Heart right ventricle (tissue), 16 donors: ENCODE data around the gene EEFSEC. TPM values are rescaled to one million over a fixed set of nuclear protein-coding genes. Genes with fewer than 3 reads are reported as not detected.

ENCODE experiments used
- ATAC-seq, 8 donors: fragments of 200-7000 bp; cut with Tn5 transposase; one replicate each; pipeline ENCODE4 v1.9.1; 2020; ENCODE audit warnings: mild to moderate bottlenecking in 8 of 8, moderate library complexity in 8 of 8, moderate number of reproducible peaks in 1 of 8
- DNase-seq, 2 donors: peaks; one replicate each; pipeline ENCODE4 v3.0.0-alpha.2; 2020
- H3K27ac ChIP-seq, 10 donors: fragments of 200-600 bp; sonication (generic) in 2 of 10; one replicate each; pipeline versions ENCODE4 v1.5.0 to v1.8.0; 2020 to 2022; ENCODE audit warnings: mild to moderate bottlenecking in 3 of 10
- H3K27me3 ChIP-seq, 7 donors: fragments of 200-600 bp; one replicate each; pipeline ENCODE4 v1.8.0; 2021 to 2022; ENCODE audit warnings: mild to moderate bottlenecking in 2 of 7
- H3K36me3 ChIP-seq, 9 donors: fragments of 200-600 bp; sonication (generic) in 1 of 9; one replicate each; pipeline versions ENCODE4 v1.5.0 to v1.8.0; 2020 to 2022; ENCODE audit warnings: mild to moderate bottlenecking in 2 of 9
- H3K4me1 ChIP-seq, 9 donors: fragments of 200-600 bp; sonication (generic) in 1 of 9; one replicate each; pipeline versions ENCODE4 v1.5.0 to v1.8.0; 2020 to 2022; ENCODE audit warnings: mild to moderate bottlenecking in 4 of 9
- H3K4me3 ChIP-seq, 10 donors: fragments of 200-600 bp; sonication (generic) in 2 of 10; one replicate each; pipeline versions ENCODE4 v1.5.0 to v1.8.0; 2020 to 2022; ENCODE audit warnings: mild to moderate bottlenecking in 7 of 10, moderate library complexity in 2 of 10
- H3K9me3 ChIP-seq, 11 donors: fragments of 200-600 bp in 10 of 11; sonication (generic) in 2 of 11; one replicate each; pipeline versions ENCODE4 v1.5.0 to v1.8.0; 2013 to 2022; ENCODE audit warnings: mild to moderate bottlenecking in 2 of 11, control low read depth in 1 of 11, moderate library complexity in 1 of 11
- WGBS, 2 donors: extraction: QIAGEN DNeasy Blood & Tissue Kit; methylation state at CpG; one replicate each; pipeline ENCODE4 v1.1.7; 2013; ENCODE audit warnings: inconsistent platforms in 1 of 2; 5-methylcytosine and 5-hydroxymethylcytosine counted together
- intact Hi-C, 10 donors: fragments of 100-400 bp; cut with DNase I; formaldehyde crosslinking; loops; one replicate each; pipeline versions ENCODE4 v1.11.1 to v1.14.2; 2022
- polyA plus RNA-seq, 2 donors: library from polyadenylated mRNA; stranded (reverse); fragments of 200-250 nt; gene quantifications; one replicate each; pipeline ENCODE4 v1.2.3, GENCODE V29; 2013
- total RNA-seq, 10 donors: library from RNA; stranded (reverse); fragmentation: NEBNext Ultra II Directional in 3 of 10; extraction: Animal tissue kit (Norgen Biotek cat#: 25700) in 3 of 10; gene quantifications; one replicate each; pipeline versions ENCODE4 v1.2.1 to v1.2.4, GENCODE V29; 2021 to 2023
- TF ChIP-seq, protein P1 (sequence below), 9 donors: fragments of 200-600 bp; sonication (generic) in 2 of 9; IDR thresholded peaks; one replicate each; pipeline versions ENCODE4 v1.5.0 to v1.8.0; 2021 to 2022; ENCODE audit warnings: antibody characterized with exemption in 9 of 9, mild to moderate bottlenecking in 5 of 9, moderate library complexity in 1 of 9
- donor health status: Arrhythmogenic right ventricular cardiomyopathy.
- donor health status: ischemic (EF 13 %, LVEDD 7.1; RV severe dilation, severe dysfunction).
- donor health status: healthy with polysubstance abuse.
- donor health status: DM: no; HTN: yes; CAD: no.
- donor health status: DM: no; HTN: no; CAD: no.
- donor health status: ischemic (EF 25% LVEDD 6.9; RV normal size, moderate dysfunction).
- donor health status: ischemic (EF 25% LVEDD 5.7; RV mildly dilated, moderate dysfunction).
- donor health status: healthy.
- donor health status: DM: yes; HTN: yes; CAD: no.
- donor health status: Ischemic cardiomyopathy.
- donor health status: ischemic (EF 35%, LVEDD 5.7; RV mildly dilated, moderate dysfunction).
- donor health status: nonischemic (EF 11% LVEDD 7.7; RV severe dilation, severe dysfunction).
- donor health status: DM: yes; HTN: yes; CAD: no.
- donor health status: PGD.
- donor health status: ischemic (EF 29% LVEDD 5.4; RV normal size, mild dysfunction).
- donor health status: nonischemic (EF 23%, LVEDD 6.1; RV moderate dilation, normal function).

Gene EEFSEC
- total and polyA plus RNA-seq, 12 donors, result 16.5 to 29.5 (median 25.0) TPM

DNA sequence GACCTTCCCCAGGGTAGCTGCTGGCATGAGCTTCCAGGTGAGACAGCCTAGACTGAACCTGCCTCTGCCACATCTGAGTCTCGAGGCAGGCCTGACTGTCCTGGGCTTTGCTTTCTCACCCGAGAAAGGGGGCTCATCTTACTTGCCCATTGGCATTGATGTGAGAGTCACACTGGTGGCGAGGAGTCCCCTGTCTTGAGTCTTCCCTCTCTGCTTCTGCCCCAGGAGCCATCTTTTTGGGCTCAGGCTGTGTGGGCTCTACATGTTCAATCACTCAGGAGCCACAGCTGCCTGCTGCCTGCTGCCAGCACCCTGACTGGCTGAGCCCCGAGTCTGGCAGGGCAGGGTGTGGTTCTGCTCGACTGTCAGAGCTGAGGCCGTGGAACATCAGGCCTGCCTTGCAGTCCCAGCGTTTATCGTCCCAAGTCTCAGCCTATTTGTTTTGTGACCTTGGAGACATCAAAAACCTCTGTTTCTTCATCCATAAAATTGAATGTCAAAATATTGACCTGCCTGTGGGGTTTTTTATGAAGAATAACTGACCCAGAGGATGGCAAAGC, 180.9 kb downstream of the EEFSEC start:
- H3K4me1 ChIP-seq, result peaks cover 0 to 13% (median 5%) of the 10 kb centered on the region in 9 donors
- TF ChIP-seq, protein P1, sequence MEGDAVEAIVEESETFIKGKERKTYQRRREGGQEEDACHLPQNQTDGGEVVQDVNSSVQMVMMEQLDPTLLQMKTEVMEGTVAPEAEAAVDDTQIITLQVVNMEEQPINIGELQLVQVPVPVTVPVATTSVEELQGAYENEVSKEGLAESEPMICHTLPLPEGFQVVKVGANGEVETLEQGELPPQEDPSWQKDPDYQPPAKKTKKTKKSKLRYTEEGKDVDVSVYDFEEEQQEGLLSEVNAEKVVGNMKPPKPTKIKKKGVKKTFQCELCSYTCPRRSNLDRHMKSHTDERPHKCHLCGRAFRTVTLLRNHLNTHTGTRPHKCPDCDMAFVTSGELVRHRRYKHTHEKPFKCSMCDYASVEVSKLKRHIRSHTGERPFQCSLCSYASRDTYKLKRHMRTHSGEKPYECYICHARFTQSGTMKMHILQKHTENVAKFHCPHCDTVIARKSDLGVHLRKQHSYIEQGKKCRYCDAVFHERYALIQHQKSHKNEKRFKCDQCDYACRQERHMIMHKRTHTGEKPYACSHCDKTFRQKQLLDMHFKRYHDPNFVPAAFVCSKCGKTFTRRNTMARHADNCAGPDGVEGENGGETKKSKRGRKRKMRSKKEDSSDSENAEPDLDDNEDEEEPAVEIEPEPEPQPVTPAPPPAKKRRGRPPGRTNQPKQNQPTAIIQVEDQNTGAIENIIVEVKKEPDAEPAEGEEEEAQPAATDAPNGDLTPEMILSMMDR (IDR thresholded peaks at IDR 0.05), result no peak
- H3K4me3 ChIP-seq, result no peak overlapping the region
- ATAC-seq (no peak), DNase-seq (no peak)
- H3K27ac ChIP-seq, result no peak overlapping the region
- intact Hi-C loops, result no loop called here
- peaks cover 0 to 13% (median 0%) of the 10 kb centered on the region in 9 donors for H3K36me3 ChIP-seq
- WGBS, 2 donors, result 92 to 97% methylated on average over 8 of the region's 8 CpGs
- no peaks in the 10 kb centered on the region for H3K9me3 ChIP-seq
- no peaks in the 10 kb centered on the region for H3K27me3 ChIP-seq

DNA sequence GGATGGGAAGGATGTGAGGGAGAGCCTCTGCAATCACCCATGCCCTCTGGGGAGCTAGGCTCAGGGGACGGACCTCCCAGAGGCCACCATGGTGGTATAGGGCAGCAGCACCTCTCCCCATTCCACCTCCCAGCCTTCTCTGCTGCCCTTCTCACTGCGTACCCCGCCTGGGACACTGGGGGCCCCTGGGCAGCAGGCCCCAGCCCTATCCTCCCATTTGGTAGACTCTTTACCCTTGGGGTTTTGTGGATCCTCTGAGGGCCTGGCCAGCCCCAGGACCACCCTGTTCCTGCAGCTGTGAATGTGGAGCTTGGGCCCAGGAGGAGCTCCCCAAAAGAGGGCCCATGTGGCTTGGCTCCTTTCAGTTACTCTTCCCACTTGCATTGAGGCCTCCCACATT, 181.5 kb downstream of the EEFSEC start:
- Histone ChIP-seq H3K9me3 (no peaks in the 10 kb centered on the region), H3K4me3 (no peak overlapping the region), H3K36me3 (peaks cover 0 to 13% (median 0%) of the 10 kb centered on the region in 9 donors), H3K27me3 (no peaks in the 10 kb centered on the region), H3K4me1 (peaks cover 0 to 19% (median 7%) of the 10 kb centered on the region in 9 donors), H3K27ac (no peak overlapping the region)
- intact Hi-C loops, result no loop called here
- no peak for DNase-seq
- no peak for ATAC-seq
- TF ChIP-seq, protein P1 (IDR thresholded peaks at IDR 0.05), result no peak
- WGBS, 2 donors, result 98 to 100% methylated on average over 3 of the region's 3 CpGs

DNA sequence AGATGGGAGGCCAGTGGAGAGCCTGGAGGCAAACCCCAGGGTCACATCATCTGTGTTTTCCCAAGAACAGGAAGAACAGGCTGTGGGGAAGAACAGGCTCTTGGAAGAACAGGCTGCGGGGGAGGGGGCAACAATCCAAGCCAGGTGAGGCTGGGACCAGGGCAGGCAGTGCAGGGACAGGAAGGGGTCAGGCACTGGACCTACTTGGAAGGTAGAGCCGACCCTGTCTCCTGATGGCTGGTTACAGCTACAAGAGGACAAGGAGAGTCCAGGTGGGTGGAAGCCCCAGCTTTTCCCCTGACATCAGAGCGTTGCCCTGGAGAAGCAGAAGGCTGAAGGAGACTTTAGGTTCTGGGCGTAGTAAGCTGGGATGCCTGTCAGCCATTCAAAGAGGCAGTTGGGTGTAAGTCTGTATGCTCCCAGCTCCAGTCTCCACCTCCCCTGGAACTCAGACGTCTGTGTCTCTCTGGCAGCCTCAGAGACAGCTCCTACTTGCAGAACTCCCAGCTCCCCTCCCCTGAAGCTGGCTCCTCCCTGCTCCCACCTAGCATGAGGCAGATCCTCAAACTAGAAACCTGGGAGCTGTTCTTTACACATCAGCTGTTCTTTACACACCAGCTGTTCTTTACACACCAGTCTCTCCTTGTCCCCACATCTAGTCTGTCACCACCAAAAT, 182.5 kb downstream of the EEFSEC start:
- Histone ChIP-seq H3K36me3 (peaks cover 0 to 16% (median 0%) of the 10 kb centered on the region in 9 donors), H3K27me3 (no peaks in the 10 kb centered on the region), H3K4me1 (peaks cover 0 to 20% (median 7%) of the 10 kb centered on the region in 9 donors), H3K9me3 (no peaks in the 10 kb centered on the region), H3K27ac (no peak overlapping the region), H3K4me3 (no peak overlapping the region)
- 81 to 83% methylated on average over 5 of the region's 5 CpGs for WGBS, 2 donors
- TF ChIP-seq, protein P1 (IDR thresholded peaks at IDR 0.05), result no peak
- intact Hi-C loops, result no loop called here
- ATAC-seq (no peak), DNase-seq (no peak)

DNA sequence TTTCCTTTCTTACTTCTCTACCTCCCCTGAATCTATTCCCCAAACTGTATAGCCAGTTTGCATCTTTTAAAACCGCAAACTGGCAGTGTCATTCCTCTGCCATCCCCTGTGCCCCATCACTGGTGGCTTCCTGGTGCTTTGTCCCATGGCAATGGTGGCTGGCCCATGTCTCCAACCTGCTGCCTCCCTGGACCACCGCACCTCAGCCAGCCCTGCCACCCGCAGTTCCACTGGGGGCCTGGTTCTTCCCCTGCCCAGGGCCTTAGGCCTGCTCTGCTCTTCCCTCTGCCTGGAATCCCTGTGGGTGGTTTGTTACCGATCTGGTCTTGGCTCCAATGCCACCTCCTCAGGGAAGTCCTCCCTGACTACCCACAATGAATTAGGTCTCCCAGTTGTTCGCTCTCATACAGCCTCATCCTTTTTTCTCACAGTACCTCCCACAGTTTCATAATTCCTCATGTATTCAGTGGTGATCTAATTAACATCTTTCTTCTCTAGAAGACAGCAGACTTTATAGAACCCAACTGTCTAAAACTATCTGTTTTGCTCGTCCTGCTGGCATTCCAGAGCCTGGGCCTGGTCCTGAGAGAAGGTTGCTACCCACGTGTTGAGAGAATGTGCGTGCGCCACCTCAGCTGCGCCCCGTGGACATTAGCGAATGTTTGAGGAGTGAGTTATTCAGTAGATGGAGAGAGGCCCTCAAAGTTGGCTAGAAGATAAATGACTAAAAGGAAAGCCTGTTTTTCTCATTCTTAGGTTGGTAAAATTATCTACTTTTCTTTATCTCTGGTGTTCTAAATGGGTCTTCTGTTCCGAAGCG, 183.3 kb downstream of the EEFSEC start:
- DNase-seq (no peak), ATAC-seq (no peak)

More for the DNA sequence above, 183.3 kb downstream of the EEFSEC start:
- Histone ChIP-seq H3K36me3 (peaks cover 0 to 24% (median 0%) of the 10 kb centered on the region in 9 donors), H3K27me3 (no peaks in the 10 kb centered on the region), H3K9me3 (no peaks in the 10 kb centered on the region), H3K4me1 (peaks cover 0 to 24% (median 7%) of the 10 kb centered on the region in 9 donors), H3K27ac (no peak overlapping the region), H3K4me3 (no peak overlapping the region)
- TF ChIP-seq, protein P1 (IDR thresholded peaks at IDR 0.05), result no peak
- WGBS, 2 donors, result 93 to 94% methylated on average over 14 of the region's 14 CpGs
- intact Hi-C loops, result no loop called here
